HepG2 (cell line): ENCODE results near the gene ZFAND3. TPM values are rescaled to one million over a fixed set of nuclear protein-coding genes. Genes with fewer than 3 reads are reported as not detected.

Experiments
- BORCS8-MEF2B ChIP-seq: sonication (generic); formaldehyde crosslinking; IDR thresholded peaks from 2 replicates; pipeline ENCODE4 v1.8.0; 2022; ENCODE audit warnings: mild to moderate bottlenecking, missing genetic modification reagents
- CENPBD1 ChIP-seq: sonication (generic); formaldehyde crosslinking; IDR thresholded peaks from 2 replicates; pipeline ENCODE4 v1.8.0; 2022; ENCODE audit warnings: missing genetic modification reagents, low read depth, mild to moderate bottlenecking, borderline replicate concordance
- ERF ChIP-seq: IDR thresholded peaks from 2 replicates; pipeline ENCODE4 v1.6.1; 2018; ENCODE audit warnings: missing biosample characterization, missing genetic modification reagents
- FOXJ3 ChIP-seq: sonication (generic); formaldehyde crosslinking; IDR thresholded peaks from 2 replicates; pipeline ENCODE4 v1.4.0; 2020; ENCODE audit warnings: missing genetic modification reagents, mild to moderate bottlenecking, borderline replicate concordance
- FOXO1 ChIP-seq: sonication (generic); formaldehyde crosslinking; IDR thresholded peaks from 2 replicates; pipeline ENCODE4 v1.4.0; 2020; ENCODE audit warnings: missing genetic modification reagents
- KDM1A ChIP-seq: IDR thresholded peaks from 2 replicates; pipeline ENCODE4 v1.6.1; 2016; ENCODE audit warnings: missing compliant biosample characterization
- MED13 ChIP-seq: sonication (generic); formaldehyde crosslinking; IDR thresholded peaks from 2 replicates; pipeline ENCODE4 v1.5.0; 2020; ENCODE audit warnings: missing genetic modification reagents
- PRDM10 ChIP-seq: sonication (generic); formaldehyde crosslinking; IDR thresholded peaks from 2 replicates; pipeline ENCODE4 v1.4.0; 2020; ENCODE audit warnings: low read depth, missing genetic modification reagents
- ZNF12 ChIP-seq: sonication (generic); formaldehyde crosslinking; IDR thresholded peaks from 2 replicates; pipeline ENCODE4 v1.5.0; 2020; ENCODE audit warnings: missing genetic modification reagents
- ZNF138 ChIP-seq: sonication (generic); formaldehyde crosslinking; IDR thresholded peaks from 2 replicates; pipeline ENCODE4 v1.5.0; 2020; ENCODE audit warnings: mild to moderate bottlenecking, low read depth, missing genetic modification reagents
- ZNF326 ChIP-seq: sonication (generic); formaldehyde crosslinking; IDR thresholded peaks from 2 replicates; pipeline ENCODE4 v1.4.0; 2020; ENCODE audit warnings: missing genetic modification reagents, borderline replicate concordance
- ZNF512 ChIP-seq: sonication (generic); formaldehyde crosslinking; IDR thresholded peaks from 2 replicates; pipeline ENCODE4 v1.4.0; 2020; ENCODE audit warnings: mild to moderate bottlenecking, missing genetic modification reagents
- ZNF550 ChIP-seq: sonication (generic); formaldehyde crosslinking; IDR thresholded peaks from 2 replicates; pipeline ENCODE4 v1.4.0; 2020; ENCODE audit warnings: mild to moderate bottlenecking, missing genetic modification reagents, borderline replicate concordance
- ZNF746 ChIP-seq: sonication (generic); formaldehyde crosslinking; IDR thresholded peaks from 2 replicates; pipeline ENCODE4 v1.8.0; 2022; ENCODE audit warnings: mild to moderate bottlenecking, missing genetic modification reagents
- ZNF792 ChIP-seq: IDR thresholded peaks from 2 replicates; pipeline ENCODE4 v1.6.1; 2016
- ZSCAN21 ChIP-seq: sonication (generic); formaldehyde crosslinking; IDR thresholded peaks from 2 replicates; pipeline ENCODE4 v1.8.0; 2022; ENCODE audit warnings: mild to moderate bottlenecking, missing genetic modification reagents, moderate library complexity, borderline replicate concordance
- polyA plus RNA-seq, 8 experiments: library from polyadenylated mRNA; depleted of rRNA in 3 of 8; stranded (reverse) in 7 of 8; unstranded in 1 of 8; fragments of >200 nt; fragmentation: Illumina TruSeq in 4 of 8; extraction: Trizol in 4 of 8; gene quantifications; 2 replicates each; pipeline versions ENCODE4 v1.2.1 to v1.2.3, GENCODE V29; 2011 to 2016; ENCODE audit warnings: low read depth in 4 of 8, missing spikeins in 1 of 8, mixed read lengths in 1 of 8; ENCODE audit not compliant: insufficient read depth in 1 of 8
- total RNA-seq, 5 experiments: library from RNA; depleted of rRNA; stranded (reverse); fragments of >200 nt; fragmentation: Illumina TruSeq; extraction: Trizol; gene quantifications; 2 replicates each; pipeline ENCODE4 v1.2.3, GENCODE V29; 2016; ENCODE audit warnings: low read depth in 1 of 5
- TF ChIP-seq, protein P1 (sequence below): sonication (generic); formaldehyde crosslinking; conservative IDR thresholded peaks from 2 replicates; pipeline ENCODE4 v1.4.0; 2020; ENCODE audit warnings: missing genetic modification reagents
- TF ChIP-seq, protein P2 (sequence below): sonication (generic); formaldehyde crosslinking; IDR thresholded peaks from 2 replicates; pipeline ENCODE4 v1.5.1; 2020; ENCODE audit warnings: mild to moderate bottlenecking, moderate library complexity, missing genetic modification reagents
- TF ChIP-seq, protein P3 (sequence below): IDR thresholded peaks from 2 replicates; pipeline ENCODE4 v1.6.1; 2016; ENCODE audit warnings: missing compliant biosample characterization, missing genetic modification reagents, borderline replicate concordance

The ZFAND3 gene
- total and polyA plus RNA-seq, 2 of the 13 experiments (the other 11 are each of a cell fraction or from before 2014, with no cell fraction given): 16.4 to 17.1 TPM

DNA sequence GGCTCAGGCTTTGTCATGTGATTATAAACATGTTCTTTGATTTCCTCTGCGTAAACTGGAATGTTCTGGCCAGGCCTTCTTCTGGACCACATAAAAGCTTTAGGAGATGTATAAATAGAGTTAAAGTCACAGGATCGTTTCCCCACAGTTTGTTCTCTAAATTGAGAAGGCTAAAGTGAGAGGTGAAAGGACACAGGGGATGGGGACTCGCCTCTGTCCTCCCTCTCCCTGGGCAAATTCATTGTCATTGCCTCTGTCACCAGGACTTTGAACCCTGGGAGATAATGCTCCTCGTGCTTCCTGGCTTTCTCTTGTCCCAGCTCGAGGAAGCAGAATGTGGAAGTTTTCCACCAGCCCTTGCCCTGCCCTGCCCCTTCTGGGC lies 20.3 kb upstream of the ZFAND3 start (continued):
- TF ChIP-seq, protein P1, sequence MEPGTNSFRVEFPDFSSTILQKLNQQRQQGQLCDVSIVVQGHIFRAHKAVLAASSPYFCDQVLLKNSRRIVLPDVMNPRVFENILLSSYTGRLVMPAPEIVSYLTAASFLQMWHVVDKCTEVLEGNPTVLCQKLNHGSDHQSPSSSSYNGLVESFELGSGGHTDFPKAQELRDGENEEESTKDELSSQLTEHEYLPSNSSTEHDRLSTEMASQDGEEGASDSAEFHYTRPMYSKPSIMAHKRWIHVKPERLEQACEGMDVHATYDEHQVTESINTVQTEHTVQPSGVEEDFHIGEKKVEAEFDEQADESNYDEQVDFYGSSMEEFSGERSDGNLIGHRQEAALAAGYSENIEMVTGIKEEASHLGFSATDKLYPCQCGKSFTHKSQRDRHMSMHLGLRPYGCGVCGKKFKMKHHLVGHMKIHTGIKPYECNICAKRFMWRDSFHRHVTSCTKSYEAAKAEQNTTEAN: peak; percentile 63; the same call in 1 of the 2 replicates
- TF ChIP-seq PRDM10 (CRISPR knock-in tag) (peak; percentile 93), ZNF138 (CRISPR knock-in tag) (no peak), ZNF512 (no peak), ZNF550 (CRISPR knock-in tag) (no peak), FOXJ3 (CRISPR knock-in tag) (0 out of 2 replicates have a peak, but pooled peaks have one; percentile 9), CENPBD1 (CRISPR knock-in tag) (no peak), ERF (peak; percentile 73), BORCS8-MEF2B (peak; percentile 61), FOXO1 (CRISPR knock-in tag) (peak; percentile 41; the same call in 1 of the 2 replicates), ZNF792 (CRISPR knock-in tag) (peak; percentile 90), ZNF326 (CRISPR knock-in tag) (no peak), ZSCAN21 (CRISPR knock-in tag) (peak; percentile 60), MED13 (CRISPR knock-in tag) (no peak), ZNF746 (CRISPR knock-in tag) (peak; percentile 81; the same call in 1 of the 2 replicates), KDM1A (CRISPR knock-in tag) (peak; percentile 59), ZNF12 (CRISPR knock-in tag) (peak; percentile 38; the same call in 1 of the 2 replicates)
- TF ChIP-seq, protein P2, sequence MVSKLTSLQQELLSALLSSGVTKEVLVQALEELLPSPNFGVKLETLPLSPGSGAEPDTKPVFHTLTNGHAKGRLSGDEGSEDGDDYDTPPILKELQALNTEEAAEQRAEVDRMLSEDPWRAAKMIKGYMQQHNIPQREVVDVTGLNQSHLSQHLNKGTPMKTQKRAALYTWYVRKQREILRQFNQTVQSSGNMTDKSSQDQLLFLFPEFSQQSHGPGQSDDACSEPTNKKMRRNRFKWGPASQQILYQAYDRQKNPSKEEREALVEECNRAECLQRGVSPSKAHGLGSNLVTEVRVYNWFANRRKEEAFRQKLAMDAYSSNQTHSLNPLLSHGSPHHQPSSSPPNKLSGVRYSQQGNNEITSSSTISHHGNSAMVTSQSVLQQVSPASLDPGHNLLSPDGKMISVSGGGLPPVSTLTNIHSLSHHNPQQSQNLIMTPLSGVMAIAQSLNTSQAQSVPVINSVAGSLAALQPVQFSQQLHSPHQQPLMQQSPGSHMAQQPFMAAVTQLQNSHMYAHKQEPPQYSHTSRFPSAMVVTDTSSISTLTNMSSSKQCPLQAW (CRISPR knock-in tag): peak; percentile 81
- TF ChIP-seq, protein P3, sequence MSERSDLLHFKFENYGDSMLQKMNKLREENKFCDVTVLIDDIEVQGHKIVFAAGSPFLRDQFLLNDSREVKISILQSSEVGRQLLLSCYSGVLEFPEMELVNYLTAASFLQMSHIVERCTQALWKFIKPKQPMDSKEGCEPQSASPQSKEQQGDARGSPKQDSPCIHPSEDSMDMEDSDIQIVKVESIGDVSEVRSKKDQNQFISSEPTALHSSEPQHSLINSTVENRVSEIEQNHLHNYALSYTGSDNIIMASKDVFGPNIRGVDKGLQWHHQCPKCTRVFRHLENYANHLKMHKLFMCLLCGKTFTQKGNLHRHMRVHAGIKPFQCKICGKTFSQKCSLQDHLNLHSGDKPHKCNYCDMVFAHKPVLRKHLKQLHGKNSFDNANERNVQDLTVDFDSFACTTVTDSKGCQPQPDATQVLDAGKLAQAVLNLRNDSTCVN: peak; percentile 67; the same call in 1 of the 2 replicates
